Measurements from ENCODE around the gene MEIS3.

MEIS3 gene

GRCh38 chr19:47435883-47436417 is 16.6 kb upstream of the MEIS3 start:
- no peak for DNase-seq (ENCODE audit: low read depth)

DNA sequence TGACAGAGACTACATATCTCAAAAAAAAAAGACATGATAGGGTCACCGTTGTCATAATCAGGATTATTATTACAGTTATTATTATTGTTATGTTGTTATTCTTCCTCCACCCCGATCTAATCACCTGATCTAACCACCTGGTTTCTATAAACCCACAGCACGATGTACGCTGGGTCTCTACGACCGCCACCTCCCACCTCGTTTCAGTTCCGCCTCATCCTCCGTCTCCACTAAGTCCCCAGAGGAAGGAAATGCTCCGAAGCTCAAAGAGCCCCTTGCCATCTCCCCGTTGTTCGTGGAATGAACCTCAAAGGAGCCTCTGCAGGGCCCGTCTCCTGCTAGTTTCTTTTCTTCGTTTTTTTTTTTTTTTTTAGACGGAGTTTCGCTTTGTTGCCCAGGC is 15.9 kb upstream of the MEIS3 start:
- DNase-seq (ENCODE audit: low read depth), result no peak

DNA sequence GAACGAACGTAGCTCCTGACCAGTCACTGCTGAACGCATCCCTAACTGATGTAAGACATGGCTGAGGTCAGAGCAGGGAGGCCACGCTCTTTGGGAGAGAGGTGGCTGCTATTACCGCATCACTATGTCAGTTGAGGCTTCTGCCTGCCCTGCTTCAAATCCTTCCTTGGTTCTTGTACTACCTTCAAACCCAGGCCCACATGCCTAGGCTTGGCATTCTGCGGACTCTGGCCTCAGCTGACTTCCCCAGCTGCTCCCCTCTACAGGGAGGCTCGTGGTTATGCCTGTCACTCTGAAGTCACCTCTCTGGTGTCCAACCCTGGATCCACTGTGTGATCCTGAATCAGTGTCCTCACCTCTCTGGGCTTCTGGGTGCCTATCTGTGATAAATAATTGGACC is 14.8 kb upstream of the MEIS3 start:
- DNase-seq (ENCODE audit: low read depth), result no peak

DNA sequence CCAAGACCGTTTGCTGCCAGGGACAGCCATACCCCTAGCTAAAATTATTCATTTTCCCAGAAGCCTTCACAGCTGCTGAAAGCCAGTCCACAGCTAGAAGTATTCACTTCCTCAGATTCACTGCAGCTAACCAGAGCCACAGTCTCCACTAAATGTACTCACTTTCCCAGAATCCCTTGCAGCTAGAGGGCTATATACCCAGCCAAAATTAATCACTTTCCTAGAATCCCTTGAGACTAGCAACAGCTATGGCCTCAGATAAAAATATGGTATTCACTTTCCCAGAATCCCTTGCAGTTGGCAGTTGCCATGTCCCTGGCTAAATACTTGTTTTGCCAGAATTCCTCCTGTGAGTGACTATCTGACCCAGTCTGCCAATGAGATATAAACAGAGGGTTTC is 13.8 kb upstream of the MEIS3 start:
- DNase-seq (ENCODE audit: low read depth), result no peak

DNA sequence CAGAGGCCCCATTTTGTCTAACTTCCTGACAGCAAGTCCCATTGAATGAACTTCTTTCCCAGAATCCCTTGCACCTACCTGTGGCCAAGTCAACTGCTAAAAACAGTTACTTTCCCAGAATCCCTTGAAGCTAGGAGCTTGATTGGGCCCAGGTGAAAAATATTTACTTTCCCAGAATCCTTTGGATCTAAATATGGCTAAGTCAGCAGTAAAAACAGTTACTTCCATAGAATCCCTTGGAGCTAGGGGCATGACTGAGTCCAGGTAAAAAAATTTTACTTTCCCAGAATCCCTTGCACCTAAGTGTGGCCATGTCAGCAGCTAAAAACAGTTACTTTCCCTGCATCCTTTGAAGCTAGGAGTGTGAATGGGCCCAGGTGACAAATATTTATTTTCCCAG is 13.2 kb upstream of the MEIS3 start:
- DNase-seq (ENCODE audit: low read depth), result no peak

GRCh38 chr19:47432091-47432490 is 12.8 kb upstream of the MEIS3 start:
- no peak for DNase-seq (ENCODE audit: low read depth)

- peak; percentile 74 for DNase-seq (ENCODE audit: low read depth)
Measured at GRCh38 chr19:47430041-47430802, 10.9 kb upstream of the MEIS3 start.

DNA sequence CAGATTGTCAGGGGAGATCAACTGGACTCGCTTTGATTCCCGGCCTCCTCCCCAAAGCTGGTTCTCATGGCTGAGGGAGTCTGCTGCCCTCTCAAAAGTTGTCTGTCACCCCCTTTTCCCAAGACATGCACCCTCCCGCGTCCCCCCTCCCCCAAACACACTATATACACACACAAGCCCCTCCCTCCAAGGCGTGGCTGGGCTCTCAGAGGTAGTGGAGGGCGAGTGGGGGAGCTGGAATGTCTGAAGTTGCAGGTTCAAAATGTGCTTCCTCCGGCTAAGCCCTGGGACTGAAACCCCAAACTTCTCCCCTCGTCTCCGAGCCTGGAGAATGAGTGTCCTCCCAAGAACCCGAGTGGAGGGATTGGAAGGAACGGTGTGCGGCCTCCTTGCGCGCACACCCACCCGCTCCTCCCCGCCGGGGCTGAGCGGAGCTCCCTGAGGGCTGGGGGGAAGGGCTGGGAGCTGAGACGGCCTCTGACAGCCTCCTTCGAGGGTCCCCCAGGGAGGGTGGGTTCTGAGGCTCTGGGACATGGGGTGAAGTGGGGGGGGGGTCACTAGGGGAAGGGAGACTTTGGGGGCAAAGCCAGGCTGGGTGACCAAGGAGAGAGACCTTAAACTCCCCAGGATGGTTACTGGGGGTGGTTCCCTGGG is 9.9 kb upstream of the MEIS3 start:
- DNase-seq (ENCODE audit: low read depth), result no peak

GRCh38 chr19:47428177-47428894 is 9.0 kb upstream of the MEIS3 start:
- peak; percentile 100 for DNase-seq (ENCODE audit: low read depth)

DNA sequence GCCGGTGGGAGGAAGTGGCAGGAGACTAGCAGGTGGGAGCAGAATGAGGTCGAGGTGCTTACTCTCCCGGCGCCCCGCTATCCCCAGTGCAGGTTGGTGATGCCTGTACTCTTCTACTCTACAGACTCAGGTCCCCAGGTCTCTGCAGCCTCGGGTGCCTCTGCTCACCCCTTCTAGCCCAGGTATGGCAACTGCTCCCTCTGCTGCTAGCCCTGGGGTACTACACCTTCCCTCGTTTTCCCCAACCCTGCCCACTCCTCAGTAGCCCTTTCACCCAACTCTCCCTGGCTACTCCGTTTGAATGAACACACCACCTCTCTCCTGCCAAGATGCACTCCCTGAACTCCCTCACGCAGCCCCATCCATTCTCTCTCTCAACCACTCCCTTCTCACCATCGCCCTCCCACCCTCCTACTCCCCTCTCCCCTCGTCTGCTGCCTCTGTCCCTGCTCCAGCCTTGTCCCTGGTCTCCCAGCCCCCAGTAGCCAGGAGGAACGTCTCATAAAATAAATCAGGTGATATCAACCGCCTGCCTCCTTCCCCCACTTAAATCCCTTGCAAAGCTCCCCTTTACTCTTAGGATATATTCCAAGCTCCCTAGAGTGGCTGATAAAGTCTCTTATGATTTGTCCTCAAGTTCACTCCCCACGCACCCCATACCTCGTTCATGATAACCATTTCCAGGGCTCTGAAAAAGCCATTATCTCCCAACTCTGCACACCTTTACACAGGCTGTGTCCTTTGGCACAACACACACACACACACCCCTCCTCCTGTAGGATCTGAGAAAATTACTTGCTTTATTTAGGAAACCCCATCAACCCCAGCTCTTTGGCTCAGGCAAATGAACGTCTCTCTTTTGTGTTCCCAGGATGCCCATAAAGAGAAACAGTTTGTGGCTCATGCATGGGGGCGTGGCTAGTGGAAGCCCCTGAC is 8.2 kb upstream of the MEIS3 start:
- DNase-seq (ENCODE audit: low read depth), result peak; percentile 39

DNA sequence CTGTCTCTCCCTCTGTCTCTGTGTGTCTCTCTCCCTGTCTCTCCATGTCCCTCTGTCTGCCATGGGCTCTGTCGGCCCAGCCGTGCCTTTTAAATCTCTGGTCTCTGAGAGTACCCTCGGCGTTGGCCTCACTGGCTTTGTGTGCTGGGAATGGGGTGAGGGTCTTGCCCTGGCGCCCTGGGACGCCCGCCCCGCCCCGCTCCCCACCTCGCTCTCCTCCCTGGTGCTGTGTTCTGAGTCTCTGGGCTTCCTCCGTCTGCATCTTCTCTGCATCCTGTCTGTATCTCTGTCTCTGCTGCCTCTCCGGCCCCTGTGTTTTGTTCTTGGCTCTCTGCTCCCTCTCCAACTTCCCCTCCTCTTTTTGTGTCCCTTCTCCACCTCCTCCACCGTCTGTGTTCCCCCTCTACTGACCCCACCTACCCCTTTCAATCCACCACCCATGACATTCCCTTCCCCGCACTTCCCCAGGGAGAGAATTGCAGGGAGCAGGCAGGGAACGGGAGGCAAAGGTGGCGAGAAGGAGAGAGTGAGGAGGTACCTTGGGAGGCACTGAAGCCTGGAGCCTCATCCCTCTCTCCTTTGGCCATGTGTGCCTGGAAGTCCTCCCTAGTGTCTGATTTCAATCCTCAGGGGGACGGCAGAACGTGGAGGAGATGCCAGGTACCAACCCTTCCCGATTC is 4.0 kb upstream of the MEIS3 start:
- DNase-seq (ENCODE audit: low read depth), result no peak

GRCh38 chr19:47422417-47423163 is 3.3 kb upstream of the MEIS3 start:
- no peak for DNase-seq (ENCODE audit: low read depth)

- DNase-seq (ENCODE audit: low read depth), result no peak
Measured at GRCh38 chr19:47421844-47422395, 2.6 kb upstream of the MEIS3 start.

DNA sequence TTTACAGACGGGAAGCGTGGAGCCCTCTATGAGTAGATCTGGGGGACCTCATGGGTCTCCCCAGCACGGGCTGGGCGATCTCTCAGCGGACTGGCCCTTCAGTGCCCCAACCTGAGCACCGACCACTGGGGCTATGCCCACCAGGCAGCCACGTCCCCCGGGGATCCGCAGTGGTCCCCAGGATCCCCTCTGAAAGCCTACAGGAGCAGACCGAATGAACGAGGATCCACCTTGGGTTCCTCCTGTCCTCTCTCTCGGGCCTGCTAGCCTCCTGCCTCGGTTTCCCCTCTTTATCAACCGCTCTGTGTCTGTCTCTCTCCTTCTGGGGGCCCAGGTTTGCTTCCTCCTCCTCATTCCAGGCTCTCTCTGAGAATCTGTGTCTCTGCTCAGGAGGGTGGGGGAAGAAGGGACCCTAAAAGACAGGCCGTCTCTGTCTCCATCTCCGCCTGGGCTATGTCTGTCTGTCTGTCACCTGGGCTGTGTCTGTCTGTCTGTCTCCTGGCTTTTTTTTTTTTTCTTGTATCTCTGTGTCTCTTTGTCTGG is 2.0 kb upstream of the MEIS3 start:
- no peak for DNase-seq (ENCODE audit: low read depth)

DNA sequence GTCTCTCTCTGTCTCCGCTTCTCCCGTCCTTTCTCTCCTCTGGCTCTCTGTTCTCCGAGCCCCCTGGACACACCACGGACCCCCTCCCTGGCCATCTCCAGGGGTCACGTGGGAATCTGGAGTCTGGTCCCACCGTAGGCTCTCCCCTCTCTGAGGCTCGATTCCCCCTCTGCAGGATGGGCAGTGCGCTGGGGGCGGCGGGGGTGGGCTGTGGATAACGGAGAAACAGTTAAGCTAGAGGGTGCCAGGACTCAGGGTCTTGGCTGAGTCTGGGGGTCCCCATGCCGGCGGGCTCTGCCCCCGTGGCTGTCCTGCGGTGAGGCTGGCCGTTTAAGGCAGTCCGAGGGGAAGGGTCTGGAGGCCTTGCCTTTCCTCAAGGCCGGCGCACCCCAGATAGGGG is 462 bp upstream of the MEIS3 start:
- no peak for DNase-seq (ENCODE audit: low read depth)

DNA sequence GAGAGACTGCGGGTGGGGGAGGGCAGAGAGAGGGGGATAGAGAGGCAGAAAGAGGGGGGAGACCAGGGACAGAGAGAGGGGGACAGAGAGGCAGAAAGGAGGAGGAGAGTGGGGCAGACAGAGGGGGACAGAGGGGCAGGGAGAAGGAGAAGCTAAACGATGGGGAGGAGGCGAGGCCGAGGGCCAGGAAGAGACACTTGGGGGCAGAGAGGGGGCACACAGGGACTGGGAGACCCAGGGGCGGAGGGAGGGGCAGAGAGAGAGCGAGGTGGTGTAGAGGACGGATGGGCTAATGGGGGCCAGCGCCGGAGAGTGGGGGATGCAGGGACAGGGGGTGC is 666 bp downstream of the MEIS3 start:
- no peak for DNase-seq (ENCODE audit: low read depth)

GRCh38 chr19:47417746-47418691 is 1.3 kb downstream of the MEIS3 start:
- peak; percentile 16 for DNase-seq (ENCODE audit: low read depth)

- DNase-seq (ENCODE audit: low read depth), result no peak
Measured at GRCh38 chr19:47417107-47417745, 2.1 kb downstream of the MEIS3 start.
